ENCODE measurements around the gene NEK5.

Gene NEK5

GRCh38 chr13:52009946-52010345 lies 118.9 kb downstream of the NEK5 start:
- DNase-seq = no peak

GRCh38 chr13:52006523-52007245 lies 122.2 kb downstream of the NEK5 start:
- DNase-seq = no peak

GRCh38 chr13:52005841-52006522 lies 122.9 kb downstream of the NEK5 start:
- DNase-seq = no peak

- no peak for DNase-seq
Measured at GRCh38 chr13:52004511-52005170, 124.2 kb downstream of the NEK5 start.

GRCh38 chr13:52003541-52003940 lies 125.3 kb downstream of the NEK5 start:
- no peak for DNase-seq

GRCh38 chr13:52002361-52002760 lies 126.5 kb downstream of the NEK5 start:
- no peak for DNase-seq

GRCh38 chr13:52001120-52001731 lies 127.6 kb downstream of the NEK5 start:
- peak; percentile 12 for DNase-seq

GRCh38 chr13:51999921-52000320 lies 129.0 kb downstream of the NEK5 start:
- no peak for DNase-seq

GRCh38 chr13:51999510-51999911 lies 129.4 kb downstream of the NEK5 start:
- DNase-seq = no peak

- no peak for DNase-seq
Measured at GRCh38 chr13:51998723-51999509, 130.0 kb downstream of the NEK5 start.

- no peak for DNase-seq
Measured at GRCh38 chr13:51997641-51998330, 131.1 kb downstream of the NEK5 start.

GRCh38 chr13:51997186-51997585 lies 131.7 kb downstream of the NEK5 start:
- DNase-seq = no peak

- DNase-seq = no peak
Measured at GRCh38 chr13:51996641-51997040, 132.2 kb downstream of the NEK5 start.

- no peak for DNase-seq
Measured at GRCh38 chr13:51995677-51996551, 133.0 kb downstream of the NEK5 start.

GRCh38 chr13:51993713-51994112 lies 135.2 kb downstream of the NEK5 start:
- no peak for DNase-seq

- DNase-seq = no peak
Measured at GRCh38 chr13:51988988-51989618, 139.8 kb downstream of the NEK5 start.

All from NCI-H2227 treated with DMSO at 0.1 percent for 48 hours (cell line).